Stimulated activated CD8-positive, alpha-beta memory T cell treated with anti-CD3 and anti-CD28 coated beads, Interleukin-12 subunit alpha, Interleukin-12 subunit beta, amount 100 ng/mL, for 24 hours (primary cell): ENCODE measurements around the gene NIN.

Experiments used
- DNase-seq: peaks from one replicate; pipeline ENCODE4 v3.0.0-alpha.2; 2020; ENCODE audit errors: extremely low read depth

Gene NIN

DNA sequence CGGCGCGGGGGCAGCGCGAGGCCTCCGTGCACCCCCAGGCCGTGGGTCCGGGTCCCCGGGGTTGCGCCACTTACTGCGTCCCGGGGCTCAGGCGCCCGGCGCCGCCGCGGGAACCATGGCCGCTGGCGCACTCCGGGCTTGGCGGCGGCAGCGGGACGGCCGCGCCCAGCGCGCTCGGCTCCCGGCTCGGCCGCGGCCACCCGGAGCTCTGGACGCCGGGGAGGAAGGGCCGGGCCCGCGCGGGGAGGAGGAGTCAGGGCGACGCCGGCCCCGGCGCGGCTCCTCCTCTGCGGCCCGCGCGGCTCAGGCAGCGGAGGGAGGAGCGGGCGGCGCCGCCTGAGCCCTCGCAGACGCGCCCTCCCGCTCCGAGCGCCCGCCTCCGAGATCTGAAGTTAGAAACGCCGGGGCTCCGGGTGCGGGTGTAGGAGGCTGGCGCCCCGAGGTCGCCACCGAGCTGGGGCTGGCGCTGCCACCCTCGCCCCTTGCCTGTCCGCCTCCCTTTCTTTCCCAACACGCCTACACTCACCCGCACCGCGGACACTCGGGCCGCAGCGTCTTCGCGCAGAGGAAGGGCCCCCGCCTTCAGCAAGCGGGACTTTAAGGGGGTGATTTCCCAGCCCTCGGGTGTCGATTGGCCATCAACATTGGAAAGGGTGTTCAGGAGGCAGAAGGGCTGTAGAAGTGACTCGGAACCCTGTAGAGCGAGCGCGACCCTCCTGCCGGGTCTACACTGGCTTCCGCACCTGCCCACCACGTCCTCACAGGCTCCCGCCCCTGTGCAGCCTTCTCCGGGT is at the start of gene NIN:
NIN (minus strand) TSS at position 231 of the 794 bp plus-strand sequence. CDS start 9,106 bp downstream, outside the sequence.
- DNase-seq: peak; percentile 45

DNA sequence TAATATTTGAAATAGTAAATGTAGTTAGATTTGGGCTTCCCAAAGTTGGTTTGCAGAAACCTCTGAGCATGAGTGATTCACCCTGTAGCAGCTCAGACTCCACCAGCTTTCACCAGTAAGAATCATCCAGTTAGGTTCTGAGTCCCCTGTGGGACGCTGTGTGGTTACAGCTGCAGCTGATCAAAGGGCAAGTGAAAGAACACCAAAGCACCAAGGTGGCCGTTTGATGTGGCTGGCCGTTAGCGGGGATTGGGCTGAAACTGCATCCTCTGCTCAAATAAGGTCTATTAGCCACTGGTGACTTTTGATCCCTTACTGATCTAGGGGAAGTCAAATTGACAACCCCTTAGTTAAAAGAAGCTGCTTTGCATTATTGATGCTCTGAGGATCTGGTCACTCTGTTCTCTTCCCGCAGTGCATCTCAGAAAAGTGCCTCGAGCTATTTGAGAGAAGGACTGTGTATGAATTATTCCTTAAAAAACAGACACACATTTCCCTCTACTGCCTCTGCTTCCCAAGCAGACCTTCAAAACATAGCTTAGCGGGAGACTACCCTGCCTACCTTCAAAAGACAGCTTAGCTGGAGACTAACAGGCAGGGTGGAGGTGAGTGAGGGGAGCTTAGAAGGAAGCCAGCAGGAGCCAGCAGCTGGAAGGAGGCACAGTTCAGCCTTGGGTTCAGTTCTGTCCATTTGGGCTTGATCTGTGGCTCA is 44.6 kb upstream of the NIN start:
- DNase-seq: peak; percentile 15

GRCh38 chr14:50874757-50875156 is 43.8 kb upstream of the NIN start:
- no peak for DNase-seq

DNA sequence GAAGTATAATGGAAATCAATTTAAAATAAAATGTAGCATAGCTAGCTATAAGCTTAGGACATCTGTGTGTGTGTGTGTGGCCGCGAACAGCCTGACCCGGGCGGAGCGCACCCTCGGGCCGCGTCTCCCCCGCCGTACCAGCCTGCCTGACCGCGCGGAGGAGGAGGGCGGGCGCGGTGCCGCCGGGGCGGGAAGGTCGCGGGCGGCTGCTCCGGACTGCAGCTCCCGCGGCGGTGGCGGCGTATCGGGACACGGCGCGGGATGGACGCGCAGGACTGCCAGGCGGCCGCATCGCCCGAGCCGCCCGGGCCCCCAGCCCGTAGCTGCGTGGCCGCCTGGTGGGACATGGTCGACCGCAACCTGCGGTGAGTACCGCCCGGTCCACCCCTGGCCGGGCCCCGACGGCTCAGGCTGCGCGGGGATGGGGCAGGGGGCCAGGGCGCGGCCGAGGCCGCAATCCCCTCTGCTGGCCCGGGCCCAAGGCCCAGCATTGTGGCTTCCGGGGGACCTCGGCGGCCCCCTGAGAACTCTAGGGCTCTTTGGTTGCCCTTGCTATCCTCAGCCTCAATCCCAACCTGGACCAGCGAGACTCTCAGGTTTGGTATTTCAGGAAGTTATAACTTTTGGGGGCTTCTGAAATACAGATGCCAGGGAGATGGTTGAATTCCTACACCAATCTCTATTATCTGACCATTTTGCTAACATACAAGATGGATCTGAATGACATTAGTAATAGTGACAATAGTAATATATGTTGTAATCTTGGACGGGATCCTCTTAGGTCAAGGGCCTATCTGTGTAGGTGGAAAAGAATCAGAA is 41.2 kb upstream of the NIN start, which contains the start of gene ABHD12B:
ABHD12B (plus strand) TSS at position 140 of the 819 bp plus-strand sequence; CDS start at position 262, 122 bp downstream.
- DNase-seq: no peak

DNA sequence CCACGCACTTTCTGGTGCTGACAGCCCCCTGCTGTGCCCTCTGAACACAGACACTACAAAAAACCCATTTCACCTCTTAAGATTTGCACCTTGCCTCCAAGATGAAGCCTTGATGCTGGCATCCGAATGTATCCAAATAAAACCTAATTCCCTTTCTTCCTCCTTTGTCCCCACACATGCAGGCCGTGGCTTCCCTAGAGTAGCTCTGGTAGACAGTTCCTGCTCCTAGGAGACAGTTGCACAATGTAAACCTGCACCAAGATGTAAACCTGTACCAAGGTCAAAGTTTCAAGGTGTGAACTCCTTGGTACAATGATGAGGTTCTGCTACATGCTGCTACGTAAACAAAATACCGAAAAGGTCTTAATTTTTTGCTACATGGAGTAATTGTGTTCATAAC is 40.3 kb upstream of the NIN start:
- no peak for DNase-seq

GRCh38 chr14:50865391-50866076 is 34.6 kb upstream of the NIN start:
- no peak for DNase-seq

- DNase-seq: no peak
Measured at GRCh38 chr14:50864946-50865345, 34.0 kb upstream of the NIN start.

DNA sequence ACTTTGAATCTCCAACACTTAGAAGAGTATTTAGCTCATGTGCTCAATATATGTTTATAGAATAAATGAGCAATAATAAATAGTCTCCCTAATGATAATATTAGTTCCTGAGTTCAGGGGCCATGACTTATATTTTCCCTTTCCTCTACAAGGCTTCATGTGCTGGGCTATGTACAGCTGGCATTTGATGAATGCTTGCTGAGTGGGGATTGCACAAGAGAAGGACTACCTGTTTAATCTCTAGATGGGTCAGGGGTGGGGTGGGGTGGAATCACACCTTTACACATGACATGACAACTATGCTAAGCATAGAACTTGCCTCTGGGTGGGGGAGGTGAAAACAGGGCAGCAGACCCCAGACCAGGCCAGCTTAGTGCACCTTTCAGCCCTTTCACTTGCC is 33.3 kb upstream of the NIN start:
- no peak for DNase-seq

GRCh38 chr14:50862036-50862570 is 31.1 kb upstream of the NIN start:
- no peak for DNase-seq

DNA sequence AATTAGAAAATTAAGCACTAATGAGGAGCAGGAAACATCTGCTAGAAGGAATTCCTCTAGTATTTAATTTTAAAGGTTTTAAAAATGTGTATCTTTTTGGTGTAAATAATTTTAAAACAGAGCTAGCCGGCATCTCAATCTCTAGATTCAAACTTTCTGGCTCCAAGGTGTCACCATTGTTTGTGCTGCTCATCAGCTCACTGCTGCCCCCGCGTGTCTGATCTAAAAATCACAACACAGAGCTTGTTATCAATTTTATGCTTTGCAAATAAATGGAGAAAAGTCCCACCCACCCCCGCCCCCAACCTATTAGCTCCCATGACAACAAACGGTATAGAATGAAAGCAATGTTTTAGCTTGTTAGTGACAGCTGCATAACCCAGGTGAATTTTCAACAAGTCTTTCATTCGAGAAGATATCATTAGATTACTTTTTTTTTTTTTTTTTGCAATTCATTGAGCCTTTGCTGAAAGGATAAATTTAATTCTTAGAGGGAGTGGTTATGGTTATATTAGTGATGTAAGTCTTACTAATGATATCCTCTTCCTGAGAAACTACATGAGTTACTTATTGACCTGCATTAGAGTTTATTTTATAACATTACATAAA is 29.6 kb upstream of the NIN start:
- peak; percentile 53 for DNase-seq

GRCh38 chr14:50859296-50859624 is 28.3 kb upstream of the NIN start:
- DNase-seq: no peak

DNA sequence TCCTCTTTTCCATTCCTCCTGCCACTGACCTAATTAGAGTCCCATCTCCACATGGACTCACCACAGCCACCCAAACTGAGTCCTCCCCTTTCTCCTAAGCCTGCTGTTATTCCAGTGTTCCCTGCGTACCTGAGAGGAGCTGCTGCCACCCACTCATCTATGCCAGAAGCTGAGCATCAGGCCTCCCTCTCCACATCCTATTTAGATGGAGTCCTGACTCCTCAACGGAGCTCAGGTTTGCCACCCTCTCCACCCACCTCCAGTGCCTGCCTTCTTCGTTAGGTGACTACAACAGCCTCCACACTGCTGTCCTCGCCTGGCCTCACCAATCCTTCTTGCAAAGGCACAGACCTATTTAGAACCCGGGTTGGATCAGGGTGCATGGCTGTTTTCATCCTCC is 25.7 kb upstream of the NIN start:
- DNase-seq: no peak

- DNase-seq: no peak
Measured at GRCh38 chr14:50855558-50855957, 24.6 kb upstream of the NIN start.

- no peak for DNase-seq
Measured at GRCh38 chr14:50854521-50854920, 23.6 kb upstream of the NIN start.

DNA sequence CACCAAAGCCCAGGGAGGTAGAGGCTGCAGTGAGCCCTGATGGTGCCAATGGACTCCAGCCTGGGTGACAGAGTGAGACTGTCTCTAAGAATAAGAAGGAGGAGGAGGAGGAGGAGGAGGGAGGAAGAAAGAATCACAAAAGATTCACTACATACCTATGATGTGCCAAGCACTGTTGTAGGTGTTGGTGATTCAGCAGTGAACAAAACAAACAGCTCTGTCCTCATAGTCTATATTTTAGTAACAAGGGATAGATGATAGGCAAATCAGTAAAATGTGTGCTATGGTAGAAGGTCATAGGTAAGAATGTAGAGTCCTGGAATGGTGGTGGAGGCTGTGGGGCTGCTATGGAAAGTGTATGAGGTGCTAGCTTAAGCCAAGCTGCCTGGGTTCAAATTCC is 22.9 kb upstream of the NIN start:
- no peak for DNase-seq

DNA sequence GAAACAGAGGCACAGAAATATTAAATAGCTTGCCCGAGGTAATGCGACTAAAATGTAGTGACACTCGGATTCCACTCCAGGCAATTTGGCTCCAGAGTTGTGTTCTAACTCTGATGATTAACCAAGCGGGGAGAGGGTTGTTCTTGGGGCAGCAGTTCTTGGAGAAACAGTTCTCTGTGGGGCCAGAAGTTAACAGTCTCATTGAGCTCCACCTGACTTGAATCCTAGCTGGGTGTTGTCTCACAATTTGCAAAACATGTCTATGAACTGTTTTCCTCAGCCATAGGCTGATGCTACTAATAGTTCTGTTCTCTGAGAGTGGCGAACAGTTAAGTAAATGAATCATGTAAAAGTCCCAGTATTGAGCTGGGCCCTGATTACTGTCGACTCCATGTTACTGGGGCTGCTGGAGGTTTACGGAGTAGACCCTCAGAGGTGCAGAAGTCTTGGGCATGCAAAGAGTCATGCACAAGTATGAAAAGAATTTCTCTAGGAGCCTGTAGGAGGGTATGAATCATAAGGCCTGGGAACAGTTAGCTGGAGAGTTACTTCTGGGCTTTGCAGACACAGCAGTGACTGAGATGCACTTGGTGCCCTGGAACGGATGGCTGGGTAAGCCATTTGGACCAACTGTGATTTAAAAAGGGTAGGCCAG is 15.4 kb upstream of the NIN start:
- no peak for DNase-seq

GRCh38 chr14:50845166-50845565 is 14.2 kb upstream of the NIN start:
- DNase-seq: no peak

GRCh38 chr14:50844391-50844790 is 13.4 kb upstream of the NIN start:
- DNase-seq: no peak

DNA sequence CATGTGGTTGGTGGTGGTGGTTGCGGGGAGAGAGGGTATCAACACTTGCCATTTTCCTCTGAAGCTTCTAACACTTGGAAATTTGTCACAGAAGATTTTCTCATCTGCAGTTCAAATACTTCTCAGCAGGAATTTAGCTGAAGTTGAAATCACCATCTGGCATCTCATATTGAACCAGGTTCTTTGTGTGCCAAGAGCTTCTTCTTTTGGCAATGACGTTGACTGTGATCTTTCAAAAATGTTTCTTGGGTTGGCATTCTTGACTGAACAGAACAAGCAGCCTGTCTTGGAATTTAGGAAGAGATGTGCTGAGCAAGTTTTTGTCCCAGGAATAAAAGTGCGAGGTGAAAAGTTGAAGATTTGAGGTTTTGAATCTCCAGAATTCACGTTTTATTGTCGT is 8.7 kb upstream of the NIN start:
- DNase-seq: no peak

DNA sequence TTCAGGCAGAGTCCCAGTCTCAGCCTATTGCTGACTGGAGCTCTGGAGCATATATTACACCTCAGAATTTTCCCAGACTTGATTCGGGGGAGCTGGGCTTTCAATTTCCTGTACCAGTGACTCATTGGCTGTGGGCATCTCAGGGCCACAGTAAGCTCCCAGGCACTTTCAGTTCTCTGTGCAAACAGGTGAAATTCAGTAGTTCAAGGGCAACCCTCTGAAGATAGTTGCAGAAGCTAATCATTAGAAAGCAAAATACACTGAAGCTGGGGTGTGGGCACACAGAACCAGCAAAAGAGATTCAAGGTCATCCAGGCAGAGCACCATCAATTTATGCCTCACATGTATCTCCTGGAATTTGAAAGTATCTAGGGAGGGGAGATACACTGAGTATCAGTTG is 8.1 kb upstream of the NIN start:
- DNase-seq: no peak
